Stimulated activated naive CD8-positive, alpha-beta T cell treated with anti-CD3 and anti-CD28 coated beads, Interleukin-15, Interleukin-2, amounts not matched to agents 100 ng/mL and 50 ng/mL, for 24 hours (primary cell): ENCODE data around the gene THOP1.

ENCODE experiments used
- H3K27ac Mint-ChIP-seq: one replicate; pipeline ENCODE4 v1.8.0; 2021; ENCODE audit warnings: mild to moderate bottlenecking, mixed read lengths
- H3K27me3 Mint-ChIP-seq: one replicate; pipeline ENCODE4 v1.8.0; 2021; ENCODE audit warnings: mixed read lengths
- H3K36me3 Mint-ChIP-seq: one replicate; pipeline ENCODE4 v1.8.0; 2021; ENCODE audit warnings: low read depth, mixed read lengths
- H3K4me1 Mint-ChIP-seq: one replicate; pipeline ENCODE4 v1.8.0; 2021; ENCODE audit warnings: low read depth, mixed read lengths
- H3K4me3 Mint-ChIP-seq: one replicate; pipeline ENCODE4 v1.8.0; 2021; ENCODE audit warnings: mild to moderate bottlenecking, mixed read lengths
- H3K9me3 Mint-ChIP-seq: one replicate; pipeline ENCODE4 v1.8.0; 2021; ENCODE audit warnings: mixed read lengths

THOP1 gene

GRCh38 chr19:2823646-2824045 is 38.3 kb downstream of the THOP1 start:
- no peak overlapping the region for H3K27ac Mint-ChIP-seq
- H3K4me3 Mint-ChIP-seq, result no peak overlapping the region
- peaks cover 19% of the 10 kb centered on the region for H3K36me3 Mint-ChIP-seq
- H3K9me3 Mint-ChIP-seq, result peaks cover 7% of the 10 kb centered on the region
- no peaks in the 10 kb centered on the region for H3K27me3 Mint-ChIP-seq
- peaks cover under 1% of the 10 kb centered on the region for H3K4me1 Mint-ChIP-seq

GRCh38 chr19:2824129-2824528 is 38.8 kb downstream of the THOP1 start:
- Mint-ChIP-seq H3K4me1 (no peaks in the 10 kb centered on the region), H3K9me3 (peaks cover 9% of the 10 kb centered on the region), H3K36me3 (peaks cover 22% of the 10 kb centered on the region), H3K27me3 (no peaks in the 10 kb centered on the region), H3K27ac (no peak overlapping the region), H3K4me3 (no peak overlapping the region)

- H3K9me3 Mint-ChIP-seq, result peaks cover 9% of the 10 kb centered on the region
- H3K27ac Mint-ChIP-seq, result no peak overlapping the region
- peaks cover 27% of the 10 kb centered on the region for H3K36me3 Mint-ChIP-seq
- H3K4me3 Mint-ChIP-seq, result no peak overlapping the region
- no peaks in the 10 kb centered on the region for H3K27me3 Mint-ChIP-seq
- no peaks in the 10 kb centered on the region for H3K4me1 Mint-ChIP-seq
Measured at GRCh38 chr19:2827022-2827421, 41.7 kb downstream of the THOP1 start.

- peaks cover 37% of the 10 kb centered on the region for H3K36me3 Mint-ChIP-seq
- H3K27ac Mint-ChIP-seq, result no peak overlapping the region
- H3K9me3 Mint-ChIP-seq, result peaks cover 12% of the 10 kb centered on the region
- no peaks in the 10 kb centered on the region for H3K27me3 Mint-ChIP-seq
- no peak overlapping the region for H3K4me3 Mint-ChIP-seq
- no peaks in the 10 kb centered on the region for H3K4me1 Mint-ChIP-seq
Measured at GRCh38 chr19:2827840-2828489, 42.7 kb downstream of the THOP1 start.

- Mint-ChIP-seq H3K36me3 (peaks cover 52% of the 10 kb centered on the region), H3K4me1 (no peaks in the 10 kb centered on the region), H3K4me3 (no peak overlapping the region), H3K27me3 (no peaks in the 10 kb centered on the region), H3K9me3 (peaks cover 22% of the 10 kb centered on the region), H3K27ac (no peak overlapping the region)
Measured at GRCh38 chr19:2834294-2834871, 49.1 kb downstream of the THOP1 start.

- H3K27ac Mint-ChIP-seq, result no peak overlapping the region
- no peaks in the 10 kb centered on the region for H3K27me3 Mint-ChIP-seq
- H3K9me3 Mint-ChIP-seq, result peaks cover 22% of the 10 kb centered on the region
- peaks cover 4% of the 10 kb centered on the region for H3K4me1 Mint-ChIP-seq
- H3K36me3 Mint-ChIP-seq, result peaks cover 42% of the 10 kb centered on the region
- no peak overlapping the region for H3K4me3 Mint-ChIP-seq
Measured at GRCh38 chr19:2837430-2837829, 52.1 kb downstream of the THOP1 start.

GRCh38 chr19:2840794-2841791 is 55.8 kb downstream of the THOP1 start, which contains the start of gene ZNF555:
TSS of gene ZNF555 (plus strand) at chr19:2841475. CDS start at chr19:2841573, 98 bp downstream.
- peaks cover 22% of the 10 kb centered on the region for H3K36me3 Mint-ChIP-seq
- H3K27ac Mint-ChIP-seq, result peak within 1 kb of the TSS; percentile 72
- peaks cover 10% of the 10 kb centered on the region for H3K4me1 Mint-ChIP-seq
- peak within 1 kb of the TSS; percentile 84 for H3K4me3 Mint-ChIP-seq
- H3K27me3 Mint-ChIP-seq, result no peaks in the 10 kb centered on the region
- peaks cover 9% of the 10 kb centered on the region for H3K9me3 Mint-ChIP-seq

- Mint-ChIP-seq H3K4me1 (peaks cover 10% of the 10 kb centered on the region), H3K9me3 (no peaks in the 10 kb centered on the region), H3K27ac (no peak overlapping the region), H3K27me3 (no peaks in the 10 kb centered on the region), H3K36me3 (peaks cover 17% of the 10 kb centered on the region), H3K4me3 (peak overlapping the region; percentile 65)
Measured at GRCh38 chr19:2841855-2842574, 56.7 kb downstream of the THOP1 start.

- Mint-ChIP-seq H3K27ac (no peak overlapping the region), H3K36me3 (peaks cover 20% of the 10 kb centered on the region), H3K27me3 (no peaks in the 10 kb centered on the region), H3K9me3 (peaks cover 5% of the 10 kb centered on the region), H3K4me1 (peaks cover 16% of the 10 kb centered on the region), H3K4me3 (no peak overlapping the region)
Measured at GRCh38 chr19:2845107-2845506, 59.8 kb downstream of the THOP1 start.

GRCh38 chr19:2846180-2846894 is 61.0 kb downstream of the THOP1 start:
- Mint-ChIP-seq H3K4me3 (no peak overlapping the region), H3K27me3 (no peaks in the 10 kb centered on the region), H3K27ac (no peak overlapping the region), H3K4me1 (peaks cover 23% of the 10 kb centered on the region), H3K9me3 (peaks cover 14% of the 10 kb centered on the region), H3K36me3 (peaks cover 33% of the 10 kb centered on the region)

GRCh38 chr19:2847507-2847906 is 62.2 kb downstream of the THOP1 start:
- peaks cover 18% of the 10 kb centered on the region for H3K4me1 Mint-ChIP-seq
- H3K4me3 Mint-ChIP-seq, result no peak overlapping the region
- H3K36me3 Mint-ChIP-seq, result peaks cover 44% of the 10 kb centered on the region
- peaks cover 24% of the 10 kb centered on the region for H3K9me3 Mint-ChIP-seq
- no peak overlapping the region for H3K27ac Mint-ChIP-seq
- H3K27me3 Mint-ChIP-seq, result no peaks in the 10 kb centered on the region

GRCh38 chr19:2848616-2849015 is 63.3 kb downstream of the THOP1 start:
- Mint-ChIP-seq H3K27ac (no peak overlapping the region), H3K27me3 (no peaks in the 10 kb centered on the region), H3K9me3 (peaks cover 33% of the 10 kb centered on the region), H3K4me3 (no peak overlapping the region), H3K4me1 (peaks cover 13% of the 10 kb centered on the region), H3K36me3 (peaks cover 55% of the 10 kb centered on the region)

GRCh38 chr19:2850256-2850925 is 65.1 kb downstream of the THOP1 start:
- Mint-ChIP-seq H3K4me3 (no peak overlapping the region), H3K36me3 (peaks cover 65% of the 10 kb centered on the region), H3K27me3 (no peaks in the 10 kb centered on the region), H3K27ac (no peak overlapping the region), H3K9me3 (peaks cover 47% of the 10 kb centered on the region), H3K4me1 (peaks cover 13% of the 10 kb centered on the region)
